Gastrocnemius medialis (tissue), 4 donors: ENCODE results near the gene ASXL3. TPM values are rescaled to one million over a fixed set of nuclear protein-coding genes. Genes with fewer than 3 reads are reported as not detected.

Source experiments
- ATAC-seq, 2 donors: fragments of 150-250 bp; one replicate each; pipeline ENCODE4 v1.9.1; 2016
- DNase-seq, 2 donors: peaks; one replicate each; pipeline ENCODE4 v3.0.0-alpha.2; 2019
- H3K27ac ChIP-seq, 4 donors: fragments of 200-600 bp; sonication (generic); 1 replicate in 1 of 4; 2 replicates in 3 of 4; pipeline ENCODE4 v1.5.1; 2016 to 2018; ENCODE audit warnings: mild to moderate bottlenecking in 2 of 4, moderate library complexity in 1 of 4
- H3K27me3 ChIP-seq, 3 donors: fragments of 200-600 bp; sonication (generic) in 2 of 3; 1 replicate in 1 of 3; 2 replicates in 2 of 3; pipeline versions ENCODE4 v1.5.1 to v1.6.0; 2016 to 2019; ENCODE audit warnings: mild to moderate bottlenecking in 1 of 3, moderate library complexity in 1 of 3
- H3K36me3 ChIP-seq, 2 donors: fragments of 200-600 bp; sonication (generic) in 1 of 2; one replicate each; pipeline ENCODE4 v1.5.1; 2017 to 2018
- H3K4me1 ChIP-seq, 2 donors: fragments of 200-600 bp; sonication (generic) in 1 of 2; one replicate each; pipeline ENCODE4 v1.5.1; 2016 to 2017; ENCODE audit warnings: mild to moderate bottlenecking in 2 of 2
- H3K4me3 ChIP-seq, 4 donors: fragments of 200-600 bp; sonication (generic) in 3 of 4; 1 replicate in 1 of 4; 2 replicates in 3 of 4; pipeline ENCODE4 v1.5.1; 2016 to 2019; ENCODE audit warnings: mild to moderate bottlenecking in 2 of 4
- H3K9me3 ChIP-seq, 3 donors: fragments of 200-600 bp; sonication (generic) in 2 of 3; 1 replicate in 1 of 3; 2 replicates in 2 of 3; pipeline ENCODE4 v1.5.1; 2016 to 2019
- CTCF ChIP-seq, 5 experiments: fragments of 450-650 bp in 3 of 5; fragments of 200-600 bp in 2 of 5; sonication (generic) in 2 of 5; IDR thresholded peaks in 4 of 5; conservative IDR thresholded peaks in 1 of 5; 1 replicate in 4 of 5; 2 replicates in 1 of 5; pipeline ENCODE4 v1.5.1; 2016 to 2019; ENCODE audit warnings: antibody characterized with exemption in 5 of 5, mild to moderate bottlenecking in 3 of 5, moderate library complexity in 3 of 5
- POLR2A ChIP-seq, 2 donors: fragments of 450-650 bp; IDR thresholded peaks; one replicate each; pipeline ENCODE4 v1.6.1; 2017; ENCODE audit warnings: antibody characterized with exemption in 2 of 2, mild to moderate bottlenecking in 2 of 2, moderate library complexity in 2 of 2
- in situ Hi-C, 4 donors: fragments of 200-750 bp; cut with MboI; loops; one replicate each; pipeline versions ENCODE4 v1.15.0 to v1.8.0; 2017; ENCODE audit warnings: low sequenced_read_pairs in 4 of 4
- intact Hi-C: fragments of 100-400 bp; cut with DNase I; formaldehyde crosslinking; loops from one replicate; pipeline ENCODE4 v1.15.1; 2023; ENCODE audit warnings: low total_unique reads
- total RNA-seq, 4 donors: library from RNA; depleted of rRNA; stranded (reverse); fragments of >200 nt; gene quantifications; one replicate each; pipeline versions ENCODE4 v1.1.0 to v1.2.3, GENCODE V29; 2016

The ASXL3 gene
- total RNA-seq, 4 donors from 2014 or later: 0.04 to 0.12 (median 0.05) TPM; not detected in 1

- intact Hi-C loops: no loop called here
- no peak for TF ChIP-seq CTCF (IDR thresholded peaks at IDR 0.05 in 4 of 5, conservative IDR thresholded peaks at IDR 0.05 in 1 of 5)
- TF ChIP-seq POLR2A (IDR thresholded peaks at IDR 0.05): no peak
- no peak overlapping the region for H3K27ac ChIP-seq
- ATAC-seq (no peak), DNase-seq (no peak)
- no peaks in the 10 kb centered on the region for H3K4me1 ChIP-seq
- H3K36me3 ChIP-seq: no peaks in the 10 kb centered on the region
- no peaks in the 10 kb centered on the region for H3K9me3 ChIP-seq
- in situ Hi-C loops: loop anchor here in 1 of 4 donors (25.0 kb wide), 1 partner anchor 97 kb away; no protein-coding TSS in a partner anchor
- H3K27me3 ChIP-seq: no peaks in the 10 kb centered on the region
- H3K4me3 ChIP-seq: no peak overlapping the region
Observed at GRCh38 chr18:33665187-33665586, 87.2 kb downstream of the ASXL3 start.

- no peaks in the 10 kb centered on the region for H3K9me3 ChIP-seq
- no peak overlapping the region for H3K4me3 ChIP-seq
- in situ Hi-C loops (loop anchor here in 1 of 4 donors (25.0 kb wide), 1 partner anchor 97 kb away; no protein-coding TSS in a partner anchor), intact Hi-C loops (no loop called here)
- no peak overlapping the region for H3K27ac ChIP-seq
- no peak for TF ChIP-seq CTCF (IDR thresholded peaks at IDR 0.05 in 4 of 5, conservative IDR thresholded peaks at IDR 0.05 in 1 of 5)
- TF ChIP-seq POLR2A (IDR thresholded peaks at IDR 0.05): no peak
- ATAC-seq (no peak), DNase-seq (no peak)
- no peaks in the 10 kb centered on the region for H3K27me3 ChIP-seq
- H3K36me3 ChIP-seq: no peaks in the 10 kb centered on the region
- H3K4me1 ChIP-seq: no peaks in the 10 kb centered on the region
Observed at GRCh38 chr18:33665641-33666040, 87.6 kb downstream of the ASXL3 start.

- Histone ChIP-seq H3K36me3 (no peaks in the 10 kb centered on the region), H3K27me3 (no peaks in the 10 kb centered on the region), H3K27ac (no peak overlapping the region), H3K4me3 (no peak overlapping the region), H3K4me1 (no peaks in the 10 kb centered on the region), H3K9me3 (no peaks in the 10 kb centered on the region)
- no peak for ATAC-seq
- TF ChIP-seq POLR2A (IDR thresholded peaks at IDR 0.05): no peak
- no peak for TF ChIP-seq CTCF (IDR thresholded peaks at IDR 0.05 in 4 of 5, conservative IDR thresholded peaks at IDR 0.05 in 1 of 5)
- in situ Hi-C loops: loop anchor here in 1 of 4 donors (25.0 kb wide), 1 partner anchor 95 kb away; no protein-coding TSS in a partner anchor
- intact Hi-C loops: no loop called here
- no peak for DNase-seq
Observed at GRCh38 chr18:33666915-33667314, 88.9 kb downstream of the ASXL3 start.

GRCh38 chr18:33669589-33669988 is 91.6 kb downstream of the ASXL3 start:
- Histone ChIP-seq H3K27ac (no peak overlapping the region), H3K36me3 (no peaks in the 10 kb centered on the region), H3K9me3 (no peaks in the 10 kb centered on the region), H3K4me1 (no peaks in the 10 kb centered on the region), H3K27me3 (no peaks in the 10 kb centered on the region), H3K4me3 (no peak overlapping the region)
- intact Hi-C loops: no loop called here
- ATAC-seq (no peak), DNase-seq (no peak)
- in situ Hi-C loops: loop anchor here in 1 of 4 donors (25.0 kb wide), 1 partner anchor 93 kb away; no protein-coding TSS in a partner anchor
- no peak for TF ChIP-seq POLR2A (IDR thresholded peaks at IDR 0.05)
- no peak for TF ChIP-seq CTCF (IDR thresholded peaks at IDR 0.05 in 4 of 5, conservative IDR thresholded peaks at IDR 0.05 in 1 of 5)

GRCh38 chr18:33670029-33670428 is 92.0 kb downstream of the ASXL3 start:
- DNase-seq: no peak
- no peaks in the 10 kb centered on the region for H3K4me1 ChIP-seq
- TF ChIP-seq CTCF (IDR thresholded peaks at IDR 0.05 in 4 of 5, conservative IDR thresholded peaks at IDR 0.05 in 1 of 5) (no peak), POLR2A (IDR thresholded peaks at IDR 0.05) (no peak)
- H3K9me3 ChIP-seq: no peaks in the 10 kb centered on the region
- intact Hi-C loops: no loop called here
- in situ Hi-C loops: loop anchor here in 1 of 4 donors (25.0 kb wide), 1 partner anchor 92 kb away; no protein-coding TSS in a partner anchor
- no peaks in the 10 kb centered on the region for H3K27me3 ChIP-seq
- no peaks in the 10 kb centered on the region for H3K36me3 ChIP-seq
- H3K4me3 ChIP-seq: no peak overlapping the region
- no peak overlapping the region for H3K27ac ChIP-seq
- ATAC-seq: no peak
